SU-DHL-6 (cell line): ENCODE data around the gene ZHX3.

Experiments used
- H2AFZ ChIP-seq: fragments of 200-600 bp; sonication (generic); 2 replicates; pipeline ENCODE4 v1.6.1; 2014; ENCODE audit warnings: low read depth, mild to moderate bottlenecking, moderate library complexity, mixed read lengths, antibody characterized with exemption, low read length; ENCODE audit not compliant: severe bottlenecking
- H3F3A ChIP-seq: fragments of 200-600 bp; shearing (Covaris generic); 2 replicates; pipeline ENCODE4 v1.6.0; 2016; ENCODE audit warnings: antibody characterized with exemption, mild to moderate bottlenecking; ENCODE audit not compliant: insufficient read depth
- H3K27ac ChIP-seq: fragments of 200-600 bp; sonication (generic); 2 replicates; pipeline ENCODE4 v1.5.1; 2016; ENCODE audit warnings: low read depth, mild to moderate bottlenecking, low read length, moderate library complexity, mixed read lengths
- H3K27me3 ChIP-seq: fragments of 200-600 bp; sonication (generic), shearing (Covaris generic); 2 replicates; pipeline ENCODE4 v1.6.0; 2014; ENCODE audit warnings: mild to moderate bottlenecking, low read length
- H3K36me3 ChIP-seq: fragments of 200-600 bp; sonication (generic); 2 replicates; pipeline ENCODE4 v1.6.1; 2014; ENCODE audit warnings: mild to moderate bottlenecking, low read length, mixed read lengths
- H3K4me2 ChIP-seq: fragments of 300-600, 200-600 bp; shearing (Covaris generic), sonication (generic); 2 replicates; pipeline ENCODE4 v1.6.0; 2014; ENCODE audit warnings: low read length, low read depth, mild to moderate bottlenecking; ENCODE audit not compliant: poor library complexity, severe bottlenecking
- H3K4me3 ChIP-seq: fragments of 200-600 bp; sonication (generic); 2 replicates; pipeline ENCODE4 v1.5.1; 2014; ENCODE audit warnings: antibody characterized with exemption, low read length, mild to moderate bottlenecking, mixed read lengths; ENCODE audit not compliant: insufficient read depth, poor library complexity, severe bottlenecking
- H3K79me2 ChIP-seq: fragments of 200-600 bp; sonication (generic); 2 replicates; pipeline ENCODE4 v1.6.1; 2014; ENCODE audit warnings: mild to moderate bottlenecking, low read length, moderate library complexity; ENCODE audit not compliant: insufficient read depth
- H3K9ac ChIP-seq: fragments of 200-600 bp; sonication (generic); 2 replicates; pipeline ENCODE4 v1.7.0; 2014; ENCODE audit warnings: mild to moderate bottlenecking, low read length
- H3K9me2 ChIP-seq: fragments of 200-600 bp; sonication (generic); replicated peaks from 2 replicates; pipeline ENCODE4 v1.6.1; 2014; ENCODE audit warnings: low read length; ENCODE audit not compliant: insufficient read depth
- H3K9me3 ChIP-seq: fragments of 200-600 bp; sonication (generic); 2 replicates; pipeline ENCODE4 v1.6.1; 2014; ENCODE audit warnings: low read length, mixed read lengths; ENCODE audit not compliant: insufficient read depth
- H4K20me1 ChIP-seq: fragments of 200-600 bp; sonication (generic); 2 replicates; pipeline ENCODE4 v1.6.1; 2014; ENCODE audit warnings: low read depth, mild to moderate bottlenecking, antibody characterized with exemption, low read length, moderate library complexity, mixed read lengths
- CTCF ChIP-seq: fragments of 200-600 bp; sonication (generic); IDR thresholded peaks from one replicate; pipeline ENCODE4 v1.5.1; 2017; ENCODE audit warnings: antibody characterized with exemption, mild to moderate bottlenecking, low read length, moderate library complexity; ENCODE audit not compliant: insufficient read depth, poor library complexity, severe bottlenecking
- EZH2phosphoT487 ChIP-seq: fragments of 200-600 bp; sonication (generic), shearing (Covaris generic); conservative IDR thresholded peaks from 2 replicates; pipeline ENCODE4 v1.6.1; 2018; ENCODE audit warnings: mild to moderate bottlenecking, antibody characterized with exemption, low read length, moderate library complexity, mixed read lengths

ZHX3 gene

GRCh38 chr20:41329435-41330342 lies 12.2 kb upstream of the ZHX3 start:
- no peaks in the 10 kb centered on the region for H3F3A ChIP-seq
- TF ChIP-seq EZH2phosphoT487, result no peak
- no peak for TF ChIP-seq CTCF
- no peaks in the 10 kb centered on the region for H3K9me3 ChIP-seq
- no peak overlapping the region for H3K4me3 ChIP-seq
- H3K36me3 ChIP-seq, result no peaks in the 10 kb centered on the region
- H2AFZ ChIP-seq, result peak overlapping the region; percentile 47
- no peaks in the 10 kb centered on the region for H4K20me1 ChIP-seq
- no peak overlapping the region for H3K4me2 ChIP-seq
- no peaks in the 10 kb centered on the region for H3K27me3 ChIP-seq
- H3K9me2 ChIP-seq, result no peaks in the 10 kb centered on the region
- no peak overlapping the region for H3K27ac ChIP-seq
- no peaks in the 10 kb centered on the region for H3K79me2 ChIP-seq
- H3K9ac ChIP-seq, result no peak overlapping the region

- Histone ChIP-seq H2AFZ (no peak overlapping the region), H3K9me3 (no peaks in the 10 kb centered on the region), H3K36me3 (no peaks in the 10 kb centered on the region), H3K9ac (no peak overlapping the region), H3K4me2 (no peak overlapping the region), H4K20me1 (no peaks in the 10 kb centered on the region), H3K9me2 (no peaks in the 10 kb centered on the region), H3K27me3 (no peaks in the 10 kb centered on the region), H3K4me3 (no peak overlapping the region), H3K79me2 (no peaks in the 10 kb centered on the region), H3K27ac (no peak overlapping the region), H3F3A (no peaks in the 10 kb centered on the region)
- TF ChIP-seq EZH2phosphoT487 (no peak), CTCF (no peak)
Measured at GRCh38 chr20:41327178-41327577, 9.6 kb upstream of the ZHX3 start.

- H3K9me2 ChIP-seq, result no peaks in the 10 kb centered on the region
- peaks cover 5% of the 10 kb centered on the region; the same call in 1 of the 2 replicates for H3F3A ChIP-seq
- H3K27me3 ChIP-seq, result no peaks in the 10 kb centered on the region
- H3K9ac ChIP-seq, result no peak overlapping the region
- H3K4me3 ChIP-seq, result no peak overlapping the region
- no peak overlapping the region for H3K4me2 ChIP-seq
- no peaks in the 10 kb centered on the region for H3K9me3 ChIP-seq
- TF ChIP-seq EZH2phosphoT487, result no peak
- no peak for TF ChIP-seq CTCF
- no peak overlapping the region for H3K27ac ChIP-seq
- H4K20me1 ChIP-seq, result no peaks in the 10 kb centered on the region
- H3K36me3 ChIP-seq, result no peaks in the 10 kb centered on the region
- no peak overlapping the region for H2AFZ ChIP-seq
- no peaks in the 10 kb centered on the region for H3K79me2 ChIP-seq
Measured at GRCh38 chr20:41320976-41321375, 3.4 kb upstream of the ZHX3 start.
